RWPE2 (cell line): ENCODE measurements around the gene PDZK1.

Experiments used
- ATAC-seq: fragments of 200-7000 bp; cut with Tn5 transposase; 3 replicates; pipeline ENCODE4 v1.9.1; 2021; ENCODE audit warnings: low read depth
- DNase-seq: peaks from one replicate; pipeline ENCODE4 v3.0.0-alpha.2; 2020; ENCODE audit warnings: low spot score
- H3K27ac ChIP-seq: fragments of 450-650 bp; 2 replicates; pipeline ENCODE4 v1.5.1; 2017; ENCODE audit warnings: mild to moderate bottlenecking; ENCODE audit not compliant: poor library complexity, severe bottlenecking
- H3K27me3 ChIP-seq: fragments of 250-450 bp; sonication (Bioruptor Pico); 2 replicates; pipeline ENCODE4 v1.5.1; 2021; ENCODE audit warnings: mild to moderate bottlenecking, moderate library complexity; ENCODE audit not compliant: insufficient read depth, poor library complexity, severe bottlenecking
- H3K36me3 ChIP-seq: fragments of 250-450 bp; sonication (Bioruptor Pico); 2 replicates; pipeline ENCODE4 v1.5.1; 2020; ENCODE audit warnings: low read depth, mild to moderate bottlenecking, moderate library complexity
- H3K4me1 ChIP-seq: fragments of 250-450 bp; sonication (Bioruptor Pico); 2 replicates; pipeline ENCODE4 v1.5.1; 2021; ENCODE audit warnings: mild to moderate bottlenecking, moderate library complexity; ENCODE audit not compliant: insufficient read depth, poor library complexity, severe bottlenecking
- H3K4me3 ChIP-seq: fragments of 250-450 bp; sonication (Bioruptor Pico); 2 replicates; pipeline ENCODE4 v1.5.1; 2021; ENCODE audit warnings: mild to moderate bottlenecking, moderate library complexity; ENCODE audit not compliant: severe bottlenecking
- H3K9me3 ChIP-seq: fragments of 250-450 bp; sonication (Bioruptor Pico); 2 replicates; pipeline ENCODE4 v1.5.1; 2021; ENCODE audit warnings: mild to moderate bottlenecking, moderate library complexity; ENCODE audit not compliant: severe bottlenecking
- CTCF ChIP-seq: fragments of 450-650 bp; IDR thresholded peaks from one replicate; pipeline ENCODE4 v1.5.1; 2017; ENCODE audit warnings: mild to moderate bottlenecking, moderate library complexity; ENCODE audit not compliant: poor library complexity, severe bottlenecking

PDZK1 gene

GRCh38 chr1:145740269-145740668 lies 33.1 kb upstream of the PDZK1 start:
- Histone ChIP-seq H3K36me3 (no peaks in the 10 kb centered on the region), H3K27me3 (no peaks in the 10 kb centered on the region), H3K27ac (no peak overlapping the region), H3K4me3 (no peak overlapping the region), H3K9me3 (no peaks in the 10 kb centered on the region), H3K4me1 (peaks cover 10% of the 10 kb centered on the region)
- DNase-seq (no peak), ATAC-seq (peak; percentile 69)
- TF ChIP-seq CTCF = no peak

- DNase-seq (no peak), ATAC-seq (no peak)
- Histone ChIP-seq H3K9me3 (no peaks in the 10 kb centered on the region), H3K27me3 (no peaks in the 10 kb centered on the region), H3K36me3 (no peaks in the 10 kb centered on the region), H3K4me3 (no peak overlapping the region), H3K4me1 (peaks cover 10% of the 10 kb centered on the region), H3K27ac (peak overlapping the region; percentile 18)
- no peak for TF ChIP-seq CTCF
These were observed 29.0 kb upstream of the PDZK1 start for GRCh38 chr1:145736191-145736590.

GRCh38 chr1:145730900-145731299 lies 23.7 kb upstream of the PDZK1 start:
- Histone ChIP-seq H3K27ac (no peak overlapping the region), H3K36me3 (no peaks in the 10 kb centered on the region), H3K9me3 (no peaks in the 10 kb centered on the region), H3K4me1 (no peaks in the 10 kb centered on the region), H3K27me3 (no peaks in the 10 kb centered on the region), H3K4me3 (no peak overlapping the region)
- TF ChIP-seq CTCF = peak; percentile 10
- DNase-seq (no peak), ATAC-seq (peak; percentile 46; the same call in 1 of the 3 replicates)

GRCh38 chr1:145730467-145730866 lies 23.3 kb upstream of the PDZK1 start:
- Histone ChIP-seq H3K27me3 (no peaks in the 10 kb centered on the region), H3K4me3 (no peak overlapping the region)

More at GRCh38 chr1:145730467-145730866, 23.3 kb upstream of the PDZK1 start:
- TF ChIP-seq CTCF = no peak
- ATAC-seq (no peak), DNase-seq (no peak)
- Histone ChIP-seq H3K27ac (no peak overlapping the region), H3K4me1 (no peaks in the 10 kb centered on the region), H3K36me3 (no peaks in the 10 kb centered on the region), H3K9me3 (no peaks in the 10 kb centered on the region)
